Neutrophil (primary cell): ENCODE measurements around the gene ATP11A.

ENCODE experiments used
- H3K27ac ChIP-seq: fragments of 200-600 bp; sonication (generic); 2 replicates; pipeline ENCODE4 v1.5.1; 2016; ENCODE audit warnings: mild to moderate bottlenecking, moderate library complexity
- H3K27me3 ChIP-seq: fragments of 200-600 bp; sonication (generic); 2 replicates; pipeline ENCODE4 v1.6.0; 2016; ENCODE audit warnings: mild to moderate bottlenecking
- H3K36me3 ChIP-seq: fragments of 200-600 bp; sonication (generic); 2 replicates; pipeline ENCODE4 v1.5.1; 2017
- H3K4me1 ChIP-seq, 2 experiments: fragments of 200-600 bp in 1 of 2; sonication (generic) in 1 of 2; 1 replicate in 1 of 2; 2 replicates in 1 of 2; pipeline versions ENCODE4 v1.5.1 to v1.6.1; 2013 to 2016; ENCODE audit warnings: low read depth in 1 of 2, low read length in 1 of 2, mild to moderate bottlenecking in 1 of 2, moderate library complexity in 1 of 2; ENCODE audit not compliant: control insufficient read depth in 1 of 2, insufficient read depth in 1 of 2
- H3K4me3 ChIP-seq, 2 experiments: fragments of 200-600 bp in 1 of 2; sonication (generic) in 1 of 2; 1 replicate in 1 of 2; 2 replicates in 1 of 2; pipeline ENCODE4 v1.5.1; 2013 to 2016; ENCODE audit warnings: low read depth in 1 of 2, low read length in 1 of 2, mild to moderate bottlenecking in 1 of 2, moderate library complexity in 1 of 2
- H3K9me3 ChIP-seq: fragments of 200-600 bp; sonication (generic); 2 replicates; pipeline ENCODE4 v1.5.1; 2016
- TF ChIP-seq, protein P1 (sequence below): fragments of 200-600 bp; sonication (generic); IDR thresholded peaks from 2 replicates; pipeline ENCODE4 v1.5.1; 2016; ENCODE audit warnings: antibody characterized with exemption

ATP11A gene

DNA sequence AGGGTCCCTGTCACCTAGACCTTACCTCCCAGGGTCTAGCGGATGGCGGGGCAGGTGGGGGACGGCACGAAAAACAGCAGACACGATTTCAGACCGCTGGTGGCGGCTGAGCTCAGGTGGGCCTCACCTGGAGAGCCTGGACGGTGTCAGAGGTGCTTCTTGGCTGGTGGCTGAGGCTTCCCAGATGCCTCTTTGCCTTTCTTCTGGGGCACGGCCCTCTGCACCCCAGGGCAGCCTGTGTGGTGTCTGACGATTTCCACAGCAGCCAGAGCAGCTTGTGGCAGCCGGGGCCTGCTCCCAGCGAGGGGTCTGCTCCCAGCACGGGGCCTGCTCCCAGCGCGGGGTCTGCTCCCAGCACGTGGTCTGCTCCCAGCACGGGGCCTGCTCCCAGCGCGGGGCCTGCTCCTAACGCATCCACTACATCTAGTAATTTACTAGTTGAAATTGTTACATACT, 66.7 kb downstream of the ATP11A start:
- no peaks in the 10 kb centered on the region for H3K9me3 ChIP-seq
- H3K36me3 ChIP-seq: peaks cover 30% of the 10 kb centered on the region
- TF ChIP-seq, protein P1, sequence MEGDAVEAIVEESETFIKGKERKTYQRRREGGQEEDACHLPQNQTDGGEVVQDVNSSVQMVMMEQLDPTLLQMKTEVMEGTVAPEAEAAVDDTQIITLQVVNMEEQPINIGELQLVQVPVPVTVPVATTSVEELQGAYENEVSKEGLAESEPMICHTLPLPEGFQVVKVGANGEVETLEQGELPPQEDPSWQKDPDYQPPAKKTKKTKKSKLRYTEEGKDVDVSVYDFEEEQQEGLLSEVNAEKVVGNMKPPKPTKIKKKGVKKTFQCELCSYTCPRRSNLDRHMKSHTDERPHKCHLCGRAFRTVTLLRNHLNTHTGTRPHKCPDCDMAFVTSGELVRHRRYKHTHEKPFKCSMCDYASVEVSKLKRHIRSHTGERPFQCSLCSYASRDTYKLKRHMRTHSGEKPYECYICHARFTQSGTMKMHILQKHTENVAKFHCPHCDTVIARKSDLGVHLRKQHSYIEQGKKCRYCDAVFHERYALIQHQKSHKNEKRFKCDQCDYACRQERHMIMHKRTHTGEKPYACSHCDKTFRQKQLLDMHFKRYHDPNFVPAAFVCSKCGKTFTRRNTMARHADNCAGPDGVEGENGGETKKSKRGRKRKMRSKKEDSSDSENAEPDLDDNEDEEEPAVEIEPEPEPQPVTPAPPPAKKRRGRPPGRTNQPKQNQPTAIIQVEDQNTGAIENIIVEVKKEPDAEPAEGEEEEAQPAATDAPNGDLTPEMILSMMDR: no peak
- no peaks in the 10 kb centered on the region for H3K27me3 ChIP-seq
- H3K27ac ChIP-seq: peak overlapping the region; percentile 58
- H3K4me1 ChIP-seq: peaks cover 26 to 30% of the 10 kb centered on the region in 2 experiments
- no peak overlapping the region for H3K4me3 ChIP-seq

DNA sequence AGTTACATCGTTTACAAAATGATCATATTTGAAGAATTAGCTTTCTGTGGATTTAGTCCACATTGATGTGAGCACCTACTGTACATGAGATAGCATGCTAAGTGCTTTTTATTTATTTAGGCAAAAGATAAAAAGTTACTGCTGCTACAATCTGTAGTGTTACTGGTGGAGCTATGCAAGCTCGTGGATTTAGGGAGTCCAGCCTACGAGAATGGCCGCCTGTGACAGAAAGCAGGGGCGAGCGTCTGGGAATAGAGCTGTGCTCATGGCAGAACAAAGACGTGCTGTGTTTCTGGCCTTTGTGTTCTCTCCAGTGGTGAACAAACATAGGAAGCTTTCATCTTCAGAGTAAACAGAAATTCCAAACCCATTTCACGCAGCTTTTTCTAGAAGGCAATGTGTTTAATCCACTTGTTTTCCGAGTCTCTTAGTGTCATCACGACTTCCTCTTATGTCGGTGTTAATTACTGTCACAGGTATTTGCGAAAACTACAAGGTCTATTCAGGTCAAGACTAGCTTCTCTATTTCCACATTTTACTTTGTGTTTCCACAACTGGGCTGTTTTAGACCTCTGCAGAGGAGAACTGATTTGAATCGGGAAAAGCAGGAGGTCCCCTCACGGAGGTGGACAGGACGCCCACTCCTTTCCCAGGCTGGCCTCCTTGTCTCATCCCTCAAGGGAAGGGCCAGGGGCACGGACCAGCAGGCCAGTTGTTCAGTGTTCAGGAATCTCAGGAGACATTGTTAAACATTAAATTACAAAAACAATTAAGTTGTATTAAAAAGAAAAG, 67.3 kb downstream of the ATP11A start:
- H3K36me3 ChIP-seq: peaks cover 36% of the 10 kb centered on the region
- H3K9me3 ChIP-seq: no peaks in the 10 kb centered on the region
- H3K4me1 ChIP-seq: peaks cover 26 to 30% of the 10 kb centered on the region in 2 experiments
- H3K27ac ChIP-seq: peak overlapping the region; percentile 58
- no peak overlapping the region for H3K4me3 ChIP-seq
- H3K27me3 ChIP-seq: no peaks in the 10 kb centered on the region
- TF ChIP-seq, protein P1: no peak

DNA sequence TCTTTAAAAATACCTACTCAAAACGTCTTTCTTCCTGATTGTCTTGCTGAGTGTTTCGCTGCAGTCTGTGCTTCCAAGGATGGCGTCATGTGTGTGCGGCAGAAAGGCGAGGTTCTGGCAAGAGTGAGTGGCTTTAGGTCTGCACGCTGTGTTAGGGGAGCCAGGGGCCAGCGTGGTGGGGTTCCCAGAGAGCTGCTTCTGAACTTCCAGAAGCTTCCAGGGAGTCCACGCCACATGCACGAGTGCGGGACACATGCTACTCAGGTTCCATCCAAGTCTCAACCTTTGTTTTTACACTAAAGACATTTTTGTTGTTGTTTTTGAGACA, 67.9 kb downstream of the ATP11A start:
- Histone ChIP-seq H3K4me3 (no peak overlapping the region), H3K9me3 (no peaks in the 10 kb centered on the region), H3K27me3 (no peaks in the 10 kb centered on the region), H3K36me3 (peaks cover 38% of the 10 kb centered on the region), H3K4me1 (peaks cover 26 to 30% of the 10 kb centered on the region in 2 experiments), H3K27ac (peak overlapping the region; percentile 58)
- TF ChIP-seq, protein P1: no peak

DNA sequence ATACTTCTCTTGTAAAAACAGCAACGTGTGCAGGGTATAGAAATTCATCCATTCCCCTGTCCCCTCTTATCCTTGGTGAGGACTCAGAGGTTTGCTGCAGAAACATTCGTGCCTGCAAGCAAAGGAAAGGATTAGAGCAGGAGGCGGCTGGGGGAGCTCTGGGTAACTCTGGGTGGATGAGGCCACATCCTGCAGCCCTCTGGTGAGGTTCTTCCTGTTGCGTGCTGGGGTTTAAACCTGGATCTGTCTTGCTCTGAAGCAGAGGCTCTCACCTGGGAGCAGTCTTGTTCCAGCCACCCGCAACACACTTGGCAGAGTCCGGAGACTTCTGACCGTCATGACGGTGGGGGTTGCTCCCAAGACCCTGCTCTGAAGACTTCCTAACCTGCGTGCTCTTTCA, 69.2 kb downstream of the ATP11A start:
- Histone ChIP-seq H3K27ac (peak overlapping the region; percentile 44), H3K4me1 (peaks cover 26 to 30% of the 10 kb centered on the region in 2 experiments), H3K9me3 (no peaks in the 10 kb centered on the region), H3K27me3 (no peaks in the 10 kb centered on the region), H3K36me3 (peaks cover 43% of the 10 kb centered on the region), H3K4me3 (no peak overlapping the region)
- TF ChIP-seq, protein P1: no peak

DNA sequence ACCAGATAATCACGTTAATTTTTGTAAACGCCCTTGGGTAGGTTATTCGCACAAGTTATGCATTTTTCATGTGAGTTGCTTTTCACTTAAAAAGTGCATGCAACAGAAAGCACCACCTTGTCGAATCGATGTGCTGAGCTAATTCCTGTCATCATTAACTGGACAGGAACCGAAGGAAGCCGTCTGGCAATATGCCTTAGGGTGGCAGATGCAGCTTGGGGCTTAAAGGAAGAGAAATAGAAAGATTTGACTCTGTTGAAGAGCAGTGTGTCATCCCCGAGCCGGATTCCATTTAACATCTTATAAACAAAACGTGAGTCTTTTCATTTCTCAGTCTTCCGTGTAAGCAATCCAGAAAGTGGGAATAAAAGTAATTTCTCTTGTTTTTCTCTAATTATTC, 70.0 kb downstream of the ATP11A start:
- Histone ChIP-seq H3K27me3 (no peaks in the 10 kb centered on the region), H3K4me3 (no peak overlapping the region), H3K9me3 (no peaks in the 10 kb centered on the region), H3K36me3 (peaks cover 41% of the 10 kb centered on the region), H3K4me1 (peaks cover 26 to 30% of the 10 kb centered on the region in 2 experiments), H3K27ac (no peak overlapping the region)
- TF ChIP-seq, protein P1: no peak
